ENCODE results near the gene DHX57.

Gene DHX57

GRCh38 chr2:38750011-38750890, 125.5 kb downstream of the DHX57 start:
- Histone ChIP-seq H3K4me1 (peaks cover 28% of the 10 kb centered on the region), H3K27me3 (ENCODE audit: low read depth) (no peaks in the 10 kb centered on the region), H3K9me3 (no peaks in the 10 kb centered on the region), H3K36me3 (replicated peaks) (peaks cover 54% of the 10 kb centered on the region), H3K4me3 (peak overlapping the region; percentile 98)
- DNase-seq (ENCODE audit: low spot score in 2 of 2) = peak in 1 of 2 experiments; percentile 37
- in situ Hi-C loops (cut with MboI; ENCODE audit: low sequenced_read_pairs) = no loop called here

DNA sequence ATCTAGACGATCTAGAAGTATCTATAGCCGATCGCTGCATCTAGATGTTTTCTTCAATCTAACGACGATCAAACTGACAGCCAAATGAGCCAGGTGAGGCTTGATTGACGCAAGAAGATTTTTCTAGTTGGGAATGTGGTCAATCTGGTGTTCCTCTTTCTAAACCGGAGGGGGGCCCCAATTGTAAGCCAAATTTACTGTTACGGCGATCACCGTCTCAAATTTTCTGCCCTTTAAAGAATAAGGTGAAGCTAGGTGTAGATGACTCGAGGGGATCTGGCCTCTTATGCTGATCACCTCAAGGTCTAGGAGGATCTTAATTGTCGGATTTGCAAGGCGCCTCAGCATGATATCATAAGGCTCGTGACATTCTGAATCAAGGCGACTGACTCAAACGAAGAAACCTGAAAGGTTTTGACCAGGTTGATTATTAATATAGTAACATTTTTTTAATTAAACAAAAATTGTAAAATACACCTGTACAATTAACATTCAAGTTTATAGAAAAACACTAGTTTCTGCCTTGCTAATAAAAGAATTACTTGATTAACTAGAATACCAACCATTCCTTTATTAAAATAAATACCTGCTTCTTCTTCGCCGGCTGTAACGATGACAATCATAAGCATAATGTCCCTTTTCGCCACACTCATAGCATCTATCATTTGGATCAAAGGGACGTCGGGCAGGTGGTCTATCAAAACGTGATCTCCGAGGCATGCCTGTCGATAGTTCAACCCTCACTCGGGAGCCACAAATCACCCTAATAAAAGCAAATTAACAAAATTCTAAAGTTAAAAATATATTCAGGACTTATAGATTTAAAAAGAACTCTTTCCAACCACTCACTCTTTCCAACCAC, 126.6 kb downstream of the DHX57 start:
- Histone ChIP-seq H3K4me1 (peaks cover 28% of the 10 kb centered on the region), H3K4me3 (peak overlapping the region; percentile 98), H3K27me3 (ENCODE audit: low read depth) (no peaks in the 10 kb centered on the region), H3K36me3 (replicated peaks) (peaks cover 64% of the 10 kb centered on the region), H3K9me3 (no peaks in the 10 kb centered on the region)
- DNase-seq (ENCODE audit: low spot score in 2 of 2) = no peak
- in situ Hi-C loops (cut with MboI; ENCODE audit: low sequenced_read_pairs) = loop anchor here (25.0 kb wide), 2 partner anchors 212 to 437 kb away; no protein-coding TSS in a partner anchor

DNA sequence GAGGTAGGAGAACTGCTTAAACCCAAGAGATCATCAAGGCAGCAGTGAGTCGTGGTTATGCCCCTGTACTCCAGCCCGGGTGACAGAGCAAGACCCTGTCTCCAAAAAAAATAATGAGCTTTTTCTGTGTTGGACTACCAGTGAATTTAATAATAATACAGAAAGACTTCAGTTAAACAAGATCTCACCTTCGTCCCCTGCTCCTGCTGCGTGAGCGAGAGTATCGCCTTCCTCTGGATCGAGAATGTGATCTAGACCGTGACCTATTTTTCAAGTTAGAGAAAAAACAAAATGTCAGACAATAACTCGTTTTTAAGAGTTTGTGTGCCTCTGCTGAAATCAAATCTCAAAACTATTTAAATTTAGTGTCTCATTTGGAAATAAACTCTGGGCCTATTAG, 127.3 kb downstream of the DHX57 start:
- Histone ChIP-seq H3K4me3 (no peak overlapping the region), H3K4me1 (peaks cover 28% of the 10 kb centered on the region), H3K9me3 (no peaks in the 10 kb centered on the region), H3K27me3 (ENCODE audit: low read depth) (no peaks in the 10 kb centered on the region), H3K36me3 (replicated peaks) (peaks cover 72% of the 10 kb centered on the region)
- no peak for DNase-seq (ENCODE audit: low spot score in 2 of 2)
- in situ Hi-C loops (cut with MboI; ENCODE audit: low sequenced_read_pairs) = loop anchor here (25.0 kb wide), 2 partner anchors 211 to 436 kb away; no protein-coding TSS in a partner anchor

- Histone ChIP-seq H3K4me1 (peaks cover 28% of the 10 kb centered on the region), H3K36me3 (replicated peaks) (peaks cover 78% of the 10 kb centered on the region), H3K4me3 (no peak overlapping the region), H3K9me3 (no peaks in the 10 kb centered on the region), H3K27me3 (ENCODE audit: low read depth) (no peaks in the 10 kb centered on the region)
- DNase-seq (ENCODE audit: low spot score in 2 of 2) = no peak
- in situ Hi-C loops (cut with MboI; ENCODE audit: low sequenced_read_pairs) = loop anchor here (25.0 kb wide), 2 partner anchors 211 to 436 kb away; no protein-coding TSS in a partner anchor
These were observed 127.9 kb downstream of the DHX57 start for GRCh38 chr2:38747819-38748218.
